ENCODE results near the gene ESPNL.

The ESPNL gene

GRCh38 chr2:238168196-238169047 is 68.3 kb downstream of the ESPNL start:
- no peaks in the 10 kb centered on the region for H3K4me1 ChIP-seq (ENCODE audit: control insufficient read depth, low read length)
- TF ChIP-seq EZH2phosphoT487 (IDR thresholded peaks at IDR 0.05; ENCODE audit: borderline replicate concordance, low read length) (no peak), CTCF (IDR thresholded peaks at IDR 0.05; ENCODE audit: low read depth, low read length, poor library complexity, severe bottlenecking) (no peak)
- no peaks in the 10 kb centered on the region for H3K79me2 ChIP-seq (ENCODE audit: control insufficient read depth, low read length)
- no peaks in the 10 kb centered on the region for H3K9me2 ChIP-seq (replicated peaks; ENCODE audit: control insufficient read depth, low read length)
- H3K4me2 ChIP-seq (ENCODE audit: low read length): no peak overlapping the region
- H3K36me3 ChIP-seq (ENCODE audit: control insufficient read depth, low read length): peaks cover 47% of the 10 kb centered on the region
- no peak overlapping the region for H3K27ac ChIP-seq (ENCODE audit: low read depth, low read length)
- no peaks in the 10 kb centered on the region for H3K27me3 ChIP-seq (ENCODE audit: control insufficient read depth, low read length)
- H3F3A ChIP-seq (ENCODE audit: control insufficient read depth, insufficient read depth): peaks cover 14% of the 10 kb centered on the region; the same call in 1 of the 2 replicates
- no peaks in the 10 kb centered on the region for H3K9me3 ChIP-seq (ENCODE audit: control insufficient read depth, insufficient read depth, low read length)
- no peak overlapping the region for H3K4me3 ChIP-seq (ENCODE audit: low read length)
- no peaks in the 10 kb centered on the region for H4K20me1 ChIP-seq (ENCODE audit: control insufficient read depth, insufficient read depth, low read depth, low read length)

- Histone ChIP-seq H3K27me3 (ENCODE audit: control insufficient read depth, low read length) (no peaks in the 10 kb centered on the region), H3K9me3 (ENCODE audit: control insufficient read depth, insufficient read depth, low read length) (no peaks in the 10 kb centered on the region), H3K9me2 (replicated peaks; ENCODE audit: control insufficient read depth, low read length) (no peaks in the 10 kb centered on the region), H3K36me3 (ENCODE audit: control insufficient read depth, low read length) (peaks cover 55% of the 10 kb centered on the region), H3K27ac (ENCODE audit: low read depth, low read length) (no peak overlapping the region), H3K4me1 (ENCODE audit: control insufficient read depth, low read length) (no peaks in the 10 kb centered on the region), H3K4me3 (ENCODE audit: low read length) (no peak overlapping the region), H3K79me2 (ENCODE audit: control insufficient read depth, low read length) (no peaks in the 10 kb centered on the region), H3K4me2 (ENCODE audit: low read length) (no peak overlapping the region), H3F3A (ENCODE audit: control insufficient read depth, insufficient read depth) (peaks cover 14% of the 10 kb centered on the region; the same call in 1 of the 2 replicates), H4K20me1 (ENCODE audit: control insufficient read depth, insufficient read depth, low read depth, low read length) (no peaks in the 10 kb centered on the region)
- TF ChIP-seq CTCF (IDR thresholded peaks at IDR 0.05; ENCODE audit: low read depth, low read length, poor library complexity, severe bottlenecking): no peak
Observed at GRCh38 chr2:238169048-238169707, 69.0 kb downstream of the ESPNL start.

- no peaks in the 10 kb centered on the region for H3K27me3 ChIP-seq (ENCODE audit: control insufficient read depth, low read length)
- H3F3A ChIP-seq (ENCODE audit: control insufficient read depth, insufficient read depth): peaks cover 14% of the 10 kb centered on the region; the same call in 1 of the 2 replicates
- H3K27ac ChIP-seq (ENCODE audit: low read depth, low read length): no peak overlapping the region
- TF ChIP-seq EZH2phosphoT487 (IDR thresholded peaks at IDR 0.05; ENCODE audit: borderline replicate concordance, low read length): no peak
- no peak for TF ChIP-seq CTCF (IDR thresholded peaks at IDR 0.05; ENCODE audit: low read depth, low read length, poor library complexity, severe bottlenecking)
- H3K9me2 ChIP-seq (replicated peaks; ENCODE audit: control insufficient read depth, low read length): no peaks in the 10 kb centered on the region
- H4K20me1 ChIP-seq (ENCODE audit: control insufficient read depth, insufficient read depth, low read depth, low read length): no peaks in the 10 kb centered on the region
- no peaks in the 10 kb centered on the region for H3K79me2 ChIP-seq (ENCODE audit: control insufficient read depth, low read length)
- H3K36me3 ChIP-seq (ENCODE audit: control insufficient read depth, low read length): peaks cover 61% of the 10 kb centered on the region
- H3K4me1 ChIP-seq (ENCODE audit: control insufficient read depth, low read length): no peaks in the 10 kb centered on the region
- no peak overlapping the region for H3K4me3 ChIP-seq (ENCODE audit: low read length)
- no peak overlapping the region for H3K4me2 ChIP-seq (ENCODE audit: low read length)
- H3K9me3 ChIP-seq (ENCODE audit: control insufficient read depth, insufficient read depth, low read length): no peaks in the 10 kb centered on the region
Observed at GRCh38 chr2:238169708-238170251, 69.6 kb downstream of the ESPNL start.

Measured in DOHH2 (cell line).